Endothelial cell of umbilical vein (primary cell): Measurements from ENCODE around the gene MAML3. TPM values are rescaled to one million over a fixed set of nuclear protein-coding genes. Genes with fewer than 3 reads are reported as not detected.
A peak's percentile ranks its signal among the peaks of the same experiment; 100 is the strongest.

Source experiments
- BruUV-seq: library from RNA; stranded (reverse); fragments of 400-500 nt; replicated peaks from 2 replicates; lab custom pipeline; 2021; lab: Mats Ljungman, UMichigan
- CTCF ChIA-PET: fragments of 300-600, 350-600 bp; sonication (Branson Sonifier 250); formaldehyde crosslinking; loops from one replicate; lab custom pipeline; 2021; ENCODE audit warnings: antibody characterized with exemption, inconsistent platforms; lab: Charles Lee
- POLR2A ChIA-PET: fragments of 300-600, 350-600 bp; sonication (Branson Sonifier 250); formaldehyde crosslinking; loops from one replicate; lab custom pipeline; 2021; ENCODE audit warnings: antibody characterized with exemption, inconsistent platforms; lab: Charles Lee
- DNase-seq: peaks from one replicate; pipeline ENCODE4 v3.0.0-alpha.2; 2011; ENCODE audit warnings: low read depth, low spot score
- FAIRE-seq: peaks from 2 replicates; lab custom pipeline; 2011; peaks lifted over from hg19 to GRCh38; lab: Jason Lieb, UNC
- H2AFZ ChIP-seq: 2 replicates; pipeline ENCODE4 v1.6.0; 2012; ENCODE audit warnings: low read depth, low read length, control low read depth, inconsistent platforms
- H3K27ac ChIP-seq: 2 replicates; pipeline ENCODE4 v1.5.1; 2011; ENCODE audit warnings: low read depth, mild to moderate bottlenecking, control low read depth, low read length, moderate library complexity; ENCODE audit not compliant: insufficient read depth
- H3K27me3 ChIP-seq, 2 experiments: 2 replicates each; pipeline versions ENCODE4 v1.6.0 to v1.6.1; 2011; ENCODE audit warnings: low read length in 2 of 2, mixed read lengths in 1 of 2; ENCODE audit not compliant: control insufficient read depth in 2 of 2, insufficient read depth in 2 of 2
- H3K36me3 ChIP-seq, 2 experiments: 2 replicates in 1 of 2; 3 replicates in 1 of 2; pipeline ENCODE4 v1.5.1; 2011; ENCODE audit warnings: low read length in 2 of 2, mild to moderate bottlenecking in 1 of 2, moderate library complexity in 1 of 2; ENCODE audit not compliant: control insufficient read depth in 2 of 2, insufficient read depth in 2 of 2; ENCODE audit errors: extremely low read depth in 1 of 2
- H3K4me1 ChIP-seq: 3 replicates; pipeline ENCODE4 v1.5.1; 2011; ENCODE audit warnings: mild to moderate bottlenecking, low read length; ENCODE audit not compliant: control insufficient read depth, insufficient read depth; ENCODE audit errors: extremely low read depth
- H3K4me2 ChIP-seq: 2 replicates; pipeline ENCODE4 v1.6.1; 2011; ENCODE audit warnings: low read length, control low read depth, mixed read lengths; ENCODE audit not compliant: insufficient read depth
- H3K4me3 ChIP-seq, 3 experiments: fragments of 200-600 bp in 1 of 3; sonication (generic), shearing (Covaris generic) in 1 of 3; replicated peaks in 1 of 3; 2 replicates each; pipeline ENCODE4 v1.5.1; 2011 to 2016; ENCODE audit warnings: control low read depth in 3 of 3, low read length in 3 of 3, mild to moderate bottlenecking in 2 of 3, inconsistent platforms in 1 of 3, low read depth in 1 of 3, moderate library complexity in 1 of 3; ENCODE audit not compliant: insufficient read depth in 1 of 3
- H3K79me2 ChIP-seq: 2 replicates; pipeline ENCODE4 v1.6.0; 2012; ENCODE audit warnings: low read length, inconsistent platforms; ENCODE audit not compliant: control insufficient read depth, insufficient read depth
- H3K9ac ChIP-seq: replicated peaks from 2 replicates; pipeline ENCODE3; 2011; ENCODE audit warnings: low read length, control low read depth; ENCODE audit not compliant: insufficient read depth; ENCODE audit errors: extremely low read depth
- H3K9me1 ChIP-seq: replicated peaks from 3 replicates; pipeline ENCODE4 v1.6.0; 2011; ENCODE audit warnings: mild to moderate bottlenecking, low read length; ENCODE audit not compliant: control insufficient read depth, insufficient read depth; ENCODE audit errors: extremely low read depth
- H3K9me3 ChIP-seq: replicated peaks from 2 replicates; pipeline ENCODE4 v1.5.1; 2012; ENCODE audit warnings: low read length, inconsistent platforms; ENCODE audit not compliant: control insufficient read depth, insufficient read depth
- H4K20me1 ChIP-seq: replicated peaks from 2 replicates; pipeline ENCODE3; 2011; ENCODE audit warnings: mild to moderate bottlenecking, low read length; ENCODE audit not compliant: control insufficient read depth, insufficient read depth; ENCODE audit errors: extremely low read depth
- CTCF ChIP-seq, 2 donors: IDR thresholded peaks; 1 replicate in 1 of 2; 2 replicates in 1 of 2; pipeline ENCODE4 v1.5.1; 2011; ENCODE audit warnings: low read length in 2 of 2, mild to moderate bottlenecking in 2 of 2, moderate library complexity in 2 of 2, control low read depth in 1 of 2, inconsistent platforms in 1 of 2, low read depth in 1 of 2; ENCODE audit not compliant: insufficient read depth in 1 of 2; ENCODE audit errors: extremely low read depth in 1 of 2
- EZH2 ChIP-seq: IDR thresholded peaks from 2 replicates; pipeline ENCODE4 v1.6.1; 2012; ENCODE audit warnings: borderline replicate concordance, low read depth, mild to moderate bottlenecking, moderate library complexity, low read length, inconsistent platforms; ENCODE audit not compliant: severe bottlenecking
- FOS ChIP-seq: IDR thresholded peaks from 2 replicates; pipeline ENCODE4 v1.6.1; 2011; ENCODE audit warnings: mild to moderate bottlenecking, low read length, moderate library complexity, borderline replicate concordance; ENCODE audit not compliant: insufficient read depth
- GATA2 ChIP-seq: IDR thresholded peaks from 2 replicates; pipeline ENCODE4 v1.7.0; 2011; ENCODE audit warnings: low read depth, mild to moderate bottlenecking, moderate library complexity, mixed read lengths, low read length; ENCODE audit not compliant: insufficient read length, insufficient read depth
- JUN ChIP-seq: IDR thresholded peaks from 2 replicates; pipeline ENCODE4 v1.6.1; 2011; ENCODE audit warnings: borderline replicate concordance, low read depth; ENCODE audit not compliant: insufficient read length, insufficient read depth
- MYC ChIP-seq: IDR thresholded peaks from one replicate; pipeline ENCODE4 v1.6.1; 2011; ENCODE audit warnings: mild to moderate bottlenecking, low read depth, low read length
- POLR2A ChIP-seq: IDR thresholded peaks from 2 replicates; pipeline ENCODE4 v1.6.1; 2012; ENCODE audit warnings: low read depth, mild to moderate bottlenecking, control low read depth, low read length
- POLR2AphosphoS5 ChIP-seq: IDR thresholded peaks from 2 replicates; pipeline ENCODE4 v1.6.1; 2012; ENCODE audit warnings: low read depth, mild to moderate bottlenecking, control low read depth, low read length, moderate library complexity; ENCODE audit not compliant: insufficient read depth
- dilution Hi-C: fragments of 300-500 bp; cut with MboI; formaldehyde crosslinking; loops from one replicate; pipeline ENCODE4 v1.15.0; 2019; ENCODE audit warnings: low sequenced_read_pairs; ENCODE audit not compliant: extremely low pct_ligation_motif_present
- intact Hi-C: fragments of 100-400 bp; cut with micrococcal nuclease; formaldehyde crosslinking; loops from one replicate; pipeline ENCODE4 v1.10.0; 2022
- polyA plus RNA-seq, 4 experiments: library from polyadenylated mRNA; depleted of rRNA in 3 of 4; stranded (reverse) in 3 of 4; unstranded in 1 of 4; fragments of >200 nt; gene quantifications; 2 replicates each; pipeline versions ENCODE4 v1.2.1 to v1.2.3, GENCODE V29; 2011 to 2012; ENCODE audit warnings: missing spikeins in 1 of 4
- total RNA-seq: library from RNA; stranded (reverse); gene quantifications from 2 replicates; pipeline ENCODE4 v1.2.3, GENCODE V29; 2021
- TF ChIP-seq, protein P1 (sequence below): IDR thresholded peaks from 2 replicates; pipeline ENCODE4 v1.6.1; 2011; ENCODE audit not compliant: insufficient read depth, insufficient read length

MAML3 gene
- total and polyA plus RNA-seq, 2 donors (not counting 3 experiments of a cell fraction or from before 2014, with no cell fraction given): 14.0 to 20.3 TPM

DNA sequence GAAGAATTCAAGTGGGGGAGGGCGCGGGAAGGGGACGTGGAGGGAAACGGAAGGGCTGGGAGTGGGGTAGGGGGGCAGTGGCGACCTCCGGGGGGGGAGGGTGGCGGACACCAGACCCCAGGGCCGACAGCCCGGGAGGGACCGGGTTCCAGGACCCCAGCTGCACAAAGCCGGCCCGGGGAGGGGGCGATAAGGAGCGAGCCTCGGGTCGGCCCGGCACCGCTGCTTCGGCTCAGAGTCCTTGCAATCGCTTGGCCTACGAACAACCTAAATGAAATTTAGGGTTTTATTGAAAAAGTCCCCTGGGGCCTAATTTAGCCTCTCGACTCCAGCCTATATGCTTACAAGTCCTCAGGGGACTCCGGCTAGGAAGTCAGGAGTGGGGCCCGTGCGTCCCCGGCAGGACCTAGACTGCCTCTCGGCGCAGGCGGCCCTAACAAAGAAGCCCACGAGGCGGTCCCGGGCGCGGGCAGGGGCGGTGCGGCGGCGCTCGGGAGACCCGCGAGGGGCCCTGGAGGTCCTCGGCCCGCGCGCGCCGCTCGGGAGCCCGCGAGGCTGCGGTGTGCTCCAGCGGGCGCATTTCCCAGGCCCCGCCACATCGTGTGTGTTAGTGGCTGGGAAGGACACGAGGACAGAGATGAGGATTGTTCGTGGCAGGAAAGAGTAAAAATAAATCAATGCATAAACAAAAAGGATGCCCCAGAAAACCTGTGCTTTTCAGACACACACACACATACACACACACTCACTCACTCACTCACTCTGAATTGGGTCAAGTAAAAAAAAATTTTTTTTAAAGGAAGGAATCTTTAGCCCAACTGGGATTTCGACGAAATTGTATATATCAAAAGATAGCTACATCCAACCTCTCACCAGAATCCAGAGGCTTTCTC is 418.4 kb downstream of the MAML3 start:
- H3K9me1 ChIP-seq: no peaks in the 10 kb centered on the region
- ChIA-PET CTCF (interaction anchor here (0.7 to 3.5 kb wide), 24 partner anchors 29 to 624 kb away, joined by 3 to 46 read pairs (median 6); no protein-coding TSS in a partner anchor), POLR2A (no interaction called here)
- no peaks in the 10 kb centered on the region for H3K36me3 ChIP-seq
- DNase-seq (peak; percentile 35), FAIRE-seq (no peak)
- H3K9ac ChIP-seq: peak overlapping the region; percentile 59
- H3K4me2 ChIP-seq: peak overlapping the region; percentile 31
- no peaks in the 10 kb centered on the region for H4K20me1 ChIP-seq
- dilution Hi-C loops (no loop called here), intact Hi-C loops (loop anchor here (1.0 to 10.0 kb wide), 12 partner anchors 27 to 879 kb away; no protein-coding TSS in a partner anchor)
- TF ChIP-seq EZH2 (no peak), GATA2 (no peak), POLR2A (no peak), MYC (no peak), POLR2AphosphoS5 (no peak), JUN (no peak), FOS (no peak), CTCF (IDR thresholded peaks at IDR 0.05; ENCODE audit: extremely low read depth in 1 of 2, insufficient read depth in 1 of 2, low read depth in 1 of 2, low read length in 2 of 2) (no peak)
- TF ChIP-seq, protein P1, sequence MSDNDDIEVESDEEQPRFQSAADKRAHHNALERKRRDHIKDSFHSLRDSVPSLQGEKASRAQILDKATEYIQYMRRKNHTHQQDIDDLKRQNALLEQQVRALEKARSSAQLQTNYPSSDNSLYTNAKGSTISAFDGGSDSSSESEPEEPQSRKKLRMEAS: no peak
- peaks cover 15% of the 10 kb centered on the region for H3K4me1 ChIP-seq
- H2AFZ ChIP-seq: peak overlapping the region; percentile 5
- H3K4me3 ChIP-seq: peak overlapping the region in 1 of 3 experiments; percentile 34
- H3K79me2 ChIP-seq: no peaks in the 10 kb centered on the region
- H3K9me3 ChIP-seq: no peaks in the 10 kb centered on the region
- BruUV-seq: no TSS peak
- H3K27me3 ChIP-seq: no peaks in the 10 kb centered on the region
- peak overlapping the region; percentile 42 for H3K27ac ChIP-seq
